HPDE6-E6E7 (cell line): ENCODE data around the gene LAMTOR2.
"Not testable (repeated sequence)": the region's sequence is repeated elsewhere in the genome, so short reads cannot be mapped to it uniquely, and the experiment has no call there.

ENCODE experiments used
- DNase-seq: peaks from one replicate; pipeline ENCODE4 v3.0.0; 2011; ENCODE audit warnings: missing footprints; ENCODE audit errors: extremely low spot score

LAMTOR2 gene

DNA sequence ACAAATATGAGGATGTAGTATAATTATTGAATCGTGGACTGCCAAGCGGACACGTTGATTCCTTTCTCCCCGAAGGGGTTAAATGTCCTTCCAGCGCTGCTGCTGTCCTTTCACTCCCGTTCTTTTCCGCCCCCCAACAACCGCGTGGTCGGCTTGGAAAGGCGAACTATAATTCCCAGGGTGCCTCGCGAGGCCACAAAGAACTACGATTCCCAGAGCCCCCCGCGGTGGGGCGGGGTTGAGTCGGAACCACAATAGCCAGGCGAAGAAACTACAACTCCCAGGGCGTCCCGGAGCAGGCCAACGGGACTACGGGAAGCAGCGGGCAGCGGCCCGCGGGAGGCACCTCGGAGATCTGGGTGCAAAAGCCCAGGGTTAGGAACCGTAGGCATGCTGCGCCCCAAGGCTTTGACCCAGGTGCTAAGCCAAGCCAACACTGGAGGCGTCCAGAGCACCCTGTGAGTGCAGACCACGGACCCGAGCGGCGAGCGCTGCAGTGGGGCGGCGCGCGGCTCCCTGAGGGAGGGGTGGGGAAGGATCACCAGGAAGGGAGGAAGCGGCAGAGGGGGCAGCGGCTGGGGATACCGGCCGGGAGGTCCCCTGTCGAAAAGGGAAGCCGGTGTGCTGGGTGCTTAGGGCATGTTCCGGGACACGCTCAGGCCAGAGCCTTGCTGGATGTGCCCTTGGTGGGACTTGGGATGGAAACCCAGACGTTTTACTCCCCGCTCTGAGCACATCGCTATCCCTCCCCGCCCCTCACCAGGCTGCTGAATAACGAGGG is at the start of gene LAMTOR2:
LAMTOR2 (plus strand) TSS at position 283 of the 781 bp plus-strand sequence; CDS start at position 391, 108 bp downstream.
- DNase-seq, result peak; percentile 95

DNA sequence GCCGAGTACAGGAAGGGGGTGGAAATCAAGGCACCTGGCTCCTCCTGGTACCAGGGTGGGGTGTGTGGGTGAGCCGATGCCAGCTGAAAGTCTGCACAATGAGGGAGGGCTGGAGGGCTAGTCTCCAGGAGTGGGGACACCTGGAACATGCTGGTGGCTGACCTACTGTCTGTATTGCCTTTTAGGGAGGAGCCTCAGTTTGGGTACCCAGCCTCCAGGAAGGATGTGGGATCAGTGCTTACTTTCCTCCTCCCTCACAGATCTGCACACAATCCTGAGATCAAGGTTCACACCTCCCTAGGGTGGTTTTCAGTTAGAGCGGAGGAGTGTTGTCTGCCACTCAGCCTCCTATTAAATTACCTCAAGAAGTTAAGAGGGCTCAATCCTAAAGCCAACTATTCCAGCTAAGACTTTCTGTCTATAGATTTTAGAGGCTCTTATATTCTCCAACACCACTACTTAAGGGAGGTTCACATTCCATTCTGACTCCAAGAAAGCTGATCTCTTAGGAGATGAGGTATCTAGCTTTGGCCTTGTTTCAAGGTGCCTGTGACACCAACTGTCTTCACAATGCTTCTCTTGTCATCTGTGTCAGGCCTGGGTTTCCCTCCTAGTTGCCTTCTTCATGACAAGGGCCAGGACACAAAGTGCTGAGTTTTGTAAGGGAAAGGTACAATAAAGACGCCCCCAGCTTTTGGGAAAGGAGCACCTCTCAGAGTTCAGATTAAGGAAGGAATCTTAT is 49.6 kb upstream of the LAMTOR2 start:
- DNase-seq, result no peak

DNA sequence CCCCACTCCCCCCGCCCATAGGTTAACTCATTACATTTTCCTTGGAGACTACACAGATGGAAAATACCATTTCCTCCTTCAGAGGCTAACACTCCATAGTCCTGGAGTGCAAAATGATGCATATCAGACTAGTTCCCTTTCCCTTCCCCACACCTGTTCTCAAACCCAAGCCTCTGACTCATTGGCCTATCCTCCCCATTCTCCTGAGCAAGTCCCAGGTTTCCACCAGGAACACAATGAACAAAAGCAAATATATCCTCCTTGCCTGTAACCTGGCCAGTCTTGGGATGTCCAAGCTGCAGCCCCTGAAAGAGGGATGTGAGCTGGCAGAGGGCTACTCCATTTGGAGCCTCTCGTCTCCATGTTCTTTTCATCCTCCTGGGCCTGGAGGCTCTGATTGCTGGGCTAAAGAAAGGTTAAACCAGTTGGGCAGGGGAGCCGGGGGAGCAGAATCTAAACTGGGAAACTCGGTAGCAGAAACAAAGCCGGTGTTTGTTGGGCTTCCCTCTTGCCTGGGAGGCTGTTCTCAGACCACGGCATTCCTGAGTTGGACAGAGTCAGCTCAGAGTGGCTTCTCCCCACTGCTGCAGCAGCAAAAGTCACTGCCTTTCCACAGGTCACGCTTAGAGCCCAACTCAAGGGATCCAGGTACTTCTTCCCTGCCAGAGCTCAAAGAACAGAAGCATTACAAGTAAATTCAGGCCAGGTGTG is 47.8 kb upstream of the LAMTOR2 start:
- DNase-seq, result no peak

DNA sequence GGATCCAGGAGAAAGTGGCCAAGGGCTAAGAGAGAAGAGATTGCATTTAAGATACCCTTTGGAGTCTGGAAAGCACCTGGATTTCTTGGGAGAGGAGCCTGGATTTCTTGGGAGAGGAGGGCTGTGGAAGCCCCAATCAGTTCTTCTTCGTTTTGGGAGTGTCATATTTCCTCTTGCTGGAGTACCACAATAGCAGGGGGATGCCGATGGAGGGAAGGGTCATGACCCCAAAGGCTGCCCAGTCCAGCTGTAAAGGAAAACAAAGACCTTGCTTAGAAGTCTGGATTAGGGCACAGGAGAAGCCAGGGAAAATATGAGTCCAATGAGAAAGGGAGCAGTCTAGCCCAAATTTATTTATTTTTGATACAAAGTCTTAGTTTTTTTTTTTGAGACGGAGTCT is 45.2 kb upstream of the LAMTOR2 start:
- DNase-seq, result no peak

DNA sequence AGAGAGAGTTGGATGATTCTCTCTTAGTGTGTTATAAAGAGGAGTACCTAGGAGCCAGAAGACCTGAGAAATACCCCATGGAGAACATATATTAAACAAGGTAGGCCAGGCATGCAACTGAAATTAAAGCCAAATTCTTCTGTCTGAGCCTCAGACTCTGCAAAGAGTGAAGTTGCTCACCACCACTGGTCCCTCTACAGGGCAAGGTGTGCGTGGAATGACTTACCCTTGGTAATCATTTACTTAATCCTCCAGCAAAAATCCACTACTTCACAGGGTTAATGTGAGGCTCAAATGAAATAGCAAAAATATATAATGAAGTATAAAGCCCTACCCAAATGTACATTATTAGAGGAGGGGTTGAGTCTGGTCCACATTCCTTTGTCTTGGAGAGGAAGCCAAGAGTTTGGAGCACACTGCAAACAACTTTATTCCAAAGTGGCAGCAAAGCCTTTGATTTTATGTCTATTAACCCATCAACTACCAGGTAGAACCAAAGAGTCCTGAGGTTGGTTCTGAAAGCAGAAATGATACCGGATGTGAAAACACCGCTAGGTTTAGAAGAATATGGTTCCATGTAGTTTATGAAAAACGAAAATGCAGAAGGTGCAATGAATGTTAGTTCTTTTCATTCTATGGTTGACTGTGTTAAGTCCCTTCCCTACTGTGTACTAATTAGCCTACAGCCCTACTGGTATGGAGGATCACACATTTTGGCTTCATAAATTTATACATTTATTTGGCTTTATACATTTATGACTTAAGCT is 42.3 kb upstream of the LAMTOR2 start:
- no peak for DNase-seq

DNA sequence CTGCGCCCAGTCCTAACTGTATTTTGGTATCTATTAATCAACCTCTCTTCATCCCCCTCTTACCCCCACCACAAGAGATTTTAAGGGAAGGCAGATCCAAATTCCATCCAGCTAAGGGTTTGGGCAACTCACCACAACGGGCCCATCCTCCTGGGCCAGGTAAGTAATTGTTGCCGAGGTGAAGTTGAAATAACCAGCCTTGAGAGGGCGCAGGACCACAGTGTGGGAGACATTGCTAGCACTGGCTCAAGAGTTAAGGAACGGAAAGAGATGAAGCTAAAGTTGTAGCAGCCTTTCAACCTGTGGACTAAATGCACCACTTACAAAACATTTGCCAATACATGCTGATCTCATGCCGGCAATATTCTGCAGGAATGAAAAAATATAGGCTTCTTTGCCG is 39.8 kb upstream of the LAMTOR2 start:
- DNase-seq, result no peak

DNA sequence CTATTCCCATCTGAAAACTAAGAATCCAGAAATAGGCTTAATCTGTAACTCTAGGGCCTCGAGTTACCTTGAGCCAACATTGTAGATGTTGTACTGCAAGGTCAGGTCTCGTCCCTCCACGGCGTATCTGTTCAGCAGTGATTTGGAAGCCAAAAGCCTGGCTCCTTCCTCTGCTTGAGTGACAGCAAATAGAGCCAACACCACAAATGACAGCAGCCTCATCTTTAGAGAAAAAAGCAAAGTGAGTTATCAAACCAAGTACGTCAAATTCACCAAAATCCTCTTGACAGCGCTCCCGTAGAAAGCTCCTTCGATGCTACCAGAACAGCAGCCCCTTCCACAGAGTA is 34.7 kb upstream of the LAMTOR2 start:
- DNase-seq, result no peak

DNA sequence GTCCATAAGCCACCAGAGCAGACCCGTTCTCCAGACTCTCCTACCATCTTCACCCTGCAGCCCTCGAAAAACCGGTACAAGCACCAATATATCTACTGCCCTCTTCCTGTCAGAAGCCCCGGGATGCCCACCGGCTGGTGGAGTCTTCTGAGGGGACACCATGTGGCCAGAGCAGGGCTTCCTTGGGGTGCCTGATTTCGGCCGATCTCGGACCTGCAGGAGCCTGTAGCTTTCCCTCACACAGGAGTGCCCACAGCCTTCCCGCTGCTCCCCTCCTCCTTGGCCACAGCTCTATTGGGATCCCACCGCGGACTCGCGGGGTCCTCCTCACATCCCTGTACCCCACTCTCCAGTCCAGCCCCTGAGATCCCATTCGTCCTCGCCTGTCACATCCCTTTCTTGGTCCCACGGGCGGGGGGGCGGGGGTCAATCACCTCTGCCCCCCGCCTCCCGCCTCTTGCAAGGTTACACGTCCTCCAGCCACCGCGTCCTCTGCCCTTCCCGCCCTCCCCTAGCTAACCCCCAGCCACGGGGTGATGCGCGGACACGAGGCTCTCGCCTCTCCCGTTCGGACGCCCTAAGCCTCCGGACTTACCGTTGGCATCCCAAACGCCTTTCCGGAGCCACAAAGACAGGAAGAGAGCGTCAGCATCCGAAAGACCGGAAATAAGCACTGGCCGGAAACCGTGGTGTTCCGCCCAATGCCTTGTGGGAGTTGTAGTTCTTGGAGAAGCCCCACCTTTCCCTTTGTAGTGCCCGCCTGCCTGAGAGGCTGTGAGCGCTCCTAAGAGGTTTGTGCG is 34.1 kb upstream of the LAMTOR2 start, which contains the start of gene SSR2:
SSR2 (minus strand) TSS at position 659 of the 800 bp plus-strand sequence. CDS start 784 bp downstream, outside the sequence.
- peak; percentile 97 for DNase-seq

DNA sequence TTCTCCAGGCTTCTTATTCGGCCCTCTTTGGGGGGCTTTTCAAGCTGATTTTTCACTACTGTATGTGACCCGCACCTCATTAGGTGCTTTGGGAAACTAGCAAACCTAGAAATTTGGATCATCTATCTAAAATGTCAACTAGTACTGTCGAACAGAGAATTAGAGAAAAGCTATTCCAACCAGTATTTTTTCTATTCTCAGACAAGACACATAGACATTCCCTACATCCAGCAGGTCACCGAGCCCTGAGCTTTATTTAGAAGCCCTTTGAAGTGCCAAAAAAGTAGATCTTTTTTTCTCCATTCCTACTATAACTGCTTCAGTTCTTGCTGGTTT is 33.5 kb upstream of the LAMTOR2 start:
- no peak for DNase-seq

DNA sequence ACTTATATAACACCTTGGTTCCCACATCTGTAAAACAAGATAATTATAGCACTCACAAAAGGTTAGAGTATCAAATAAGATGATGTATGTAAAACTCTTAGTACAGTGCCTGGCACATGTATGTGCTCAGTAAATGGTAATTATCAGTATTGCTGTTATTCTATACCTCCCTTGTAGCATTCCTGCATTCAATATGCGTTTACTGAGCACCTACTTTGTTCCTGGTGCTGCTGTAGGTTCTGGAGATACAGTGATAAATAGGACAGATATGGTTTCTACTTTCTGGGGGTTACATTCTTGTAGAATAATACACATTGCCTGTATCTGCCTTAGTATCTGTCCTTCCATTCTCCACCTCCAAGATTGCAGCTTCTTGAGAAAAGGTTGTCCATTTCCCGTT is 32.6 kb upstream of the LAMTOR2 start:
- DNase-seq, result no peak

DNA sequence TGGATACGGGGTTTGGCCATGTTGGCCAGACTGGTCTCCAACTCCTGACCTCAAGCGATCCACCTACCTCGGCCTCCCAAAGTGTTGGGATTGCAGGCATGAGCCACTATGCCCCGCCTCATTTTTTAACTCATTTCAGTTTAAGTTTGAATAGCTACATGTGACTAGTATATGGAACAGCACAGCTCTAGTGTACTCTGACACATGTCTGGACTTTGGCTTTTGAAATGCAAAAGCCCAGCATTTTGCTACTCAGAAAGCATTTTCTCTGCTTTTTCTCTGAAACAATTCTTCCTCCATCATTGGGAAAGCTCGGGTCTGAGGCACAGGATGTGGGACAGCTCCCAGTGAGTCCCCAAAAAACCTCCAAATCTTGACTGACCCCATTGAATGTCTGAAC is 29.8 kb upstream of the LAMTOR2 start:
- DNase-seq, result no peak

DNA sequence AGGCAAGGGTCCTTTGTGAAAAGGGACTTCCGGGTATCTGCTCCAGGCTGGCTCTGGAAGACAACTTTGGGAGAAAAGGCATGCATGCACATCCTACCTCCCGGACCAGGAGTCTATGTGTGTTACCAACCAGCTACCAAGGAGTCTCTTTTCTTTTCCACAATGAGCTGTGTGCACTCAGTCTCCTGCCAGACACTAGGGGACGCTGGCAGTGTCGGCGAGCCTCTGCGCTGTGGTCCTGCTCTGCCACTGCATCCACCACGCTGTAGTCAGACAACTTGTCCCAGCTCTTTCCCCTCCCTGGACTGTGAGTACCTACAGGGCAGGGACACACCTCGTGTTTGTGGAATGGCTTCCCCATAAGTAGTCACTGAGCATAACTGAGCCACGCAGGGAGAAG is 28.7 kb upstream of the LAMTOR2 start:
- DNase-seq, result no peak

DNA sequence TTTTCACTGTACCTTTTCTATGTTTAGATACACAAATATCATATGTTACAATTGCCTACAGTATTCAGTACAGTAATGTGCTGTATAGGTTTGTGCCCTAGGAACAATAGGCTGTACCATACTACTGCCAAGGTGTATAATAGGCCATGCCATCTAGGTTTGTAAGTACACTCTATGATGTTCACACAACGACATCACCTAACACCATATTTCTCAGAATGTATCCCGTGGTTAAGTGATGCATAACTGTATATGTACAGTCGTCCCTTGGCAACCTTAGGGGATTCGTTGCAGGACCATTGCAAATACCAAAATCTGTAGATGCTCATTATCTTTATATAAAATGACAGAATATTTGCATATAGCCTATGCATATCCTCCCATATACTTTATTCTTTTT is 28.0 kb upstream of the LAMTOR2 start:
- no peak for DNase-seq

DNA sequence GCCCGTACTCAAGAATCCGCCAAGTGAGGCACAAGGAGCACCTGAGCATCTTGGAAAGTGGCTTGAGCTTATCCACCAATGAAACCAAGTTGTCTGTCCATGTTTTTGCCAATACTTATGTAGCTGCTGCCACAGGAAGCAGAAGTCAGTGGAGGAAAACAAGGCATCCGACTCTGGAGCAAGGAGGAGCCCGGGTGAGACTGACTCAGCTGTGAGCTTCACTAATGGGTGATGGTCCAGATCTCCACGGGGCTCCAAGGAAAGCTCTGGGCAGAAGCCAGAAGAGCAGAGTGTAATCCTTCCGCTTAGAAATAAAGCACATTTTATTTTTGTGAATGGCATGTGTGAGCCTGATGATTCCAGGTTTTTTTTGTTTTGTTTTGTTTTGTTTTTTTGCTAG is 21.6 kb upstream of the LAMTOR2 start:
- no peak for DNase-seq

DNA sequence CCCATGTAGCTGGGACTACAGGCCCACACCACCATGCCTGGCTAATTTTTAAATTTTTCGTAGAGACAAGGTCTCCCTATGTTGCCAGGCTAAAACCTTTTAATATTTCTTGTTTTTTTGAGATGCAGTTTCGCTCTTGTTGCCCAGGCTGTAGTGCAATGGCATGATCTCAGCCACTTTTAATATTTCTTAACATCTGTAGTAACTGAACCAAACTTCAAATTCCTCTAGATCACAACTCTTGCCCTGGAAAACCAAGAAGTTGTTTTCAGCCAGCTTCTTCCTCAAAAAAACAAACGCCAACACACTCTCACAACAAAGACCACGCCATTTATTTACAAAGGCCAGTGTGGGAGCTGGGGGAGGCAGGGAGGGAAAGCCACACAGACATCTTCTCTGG is 19.6 kb upstream of the LAMTOR2 start:
- not testable (repeated sequence) for DNase-seq

DNA sequence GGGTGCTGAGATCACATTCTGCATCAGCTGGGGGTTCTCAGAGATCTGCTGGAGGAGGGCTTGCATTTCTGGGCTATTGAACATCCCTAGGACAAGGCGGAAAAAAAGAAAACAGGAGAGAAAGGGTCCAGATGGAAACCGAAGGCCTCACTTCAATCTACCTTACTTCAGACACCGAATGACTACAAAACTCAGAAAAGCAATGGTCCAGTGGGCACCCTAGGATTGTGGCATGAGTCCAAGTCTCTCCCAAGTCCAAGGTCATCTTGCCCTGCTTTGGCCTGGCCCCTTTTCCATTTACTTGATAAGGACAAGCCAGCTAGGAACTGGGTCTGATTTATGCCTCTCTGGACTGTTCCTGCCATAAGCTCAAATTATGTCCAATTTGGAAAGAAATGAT is 11.8 kb upstream of the LAMTOR2 start:
- DNase-seq, result no peak

DNA sequence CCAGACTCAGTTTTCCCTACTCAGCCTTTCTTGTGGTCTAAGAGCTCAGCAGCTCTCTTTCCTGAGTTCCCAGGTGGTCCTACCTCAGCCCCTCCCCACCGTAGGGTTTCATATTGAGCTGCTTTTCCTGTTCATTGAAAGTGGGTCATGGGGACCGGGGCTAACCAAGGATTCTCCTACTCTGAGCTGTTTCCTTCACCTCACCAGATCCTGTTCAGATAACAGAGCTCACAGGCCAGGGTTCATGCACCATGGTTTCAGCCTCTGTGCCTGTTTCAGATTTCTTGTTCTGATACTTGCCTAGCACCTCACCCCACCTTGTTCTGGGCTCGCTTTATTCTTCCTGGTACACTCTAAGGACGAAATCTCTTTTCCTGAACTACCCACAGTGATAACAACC is 9.5 kb upstream of the LAMTOR2 start:
- DNase-seq, result no peak

DNA sequence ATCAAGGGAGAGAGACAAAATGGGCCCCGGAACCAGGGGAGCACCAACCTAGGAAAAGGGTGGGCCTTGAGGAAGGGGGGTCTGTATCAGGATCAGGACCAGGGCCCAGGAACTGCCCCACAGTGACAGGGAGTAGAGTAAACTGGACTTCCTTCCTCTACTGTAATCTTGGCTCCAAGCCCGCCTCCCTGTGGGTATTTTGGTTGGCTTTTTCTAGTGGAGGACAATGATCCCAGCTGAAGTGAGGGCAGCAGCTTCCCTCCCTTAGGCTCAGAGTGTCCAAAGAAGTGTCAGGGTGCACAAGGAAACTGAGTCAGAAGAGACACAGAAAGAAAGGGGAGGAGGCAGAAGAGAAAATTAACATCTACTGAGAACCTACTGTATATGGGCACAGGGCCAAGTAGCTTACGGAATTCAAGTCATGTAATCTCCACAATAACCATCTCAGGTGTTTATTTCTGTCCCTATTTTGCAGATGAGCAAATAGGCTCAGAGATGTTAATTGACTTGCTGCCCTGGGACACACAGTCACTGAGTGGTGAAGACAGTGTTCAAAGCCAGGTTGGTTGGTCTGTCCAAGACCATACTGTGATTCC is 5.8 kb upstream of the LAMTOR2 start:
- no peak for DNase-seq

DNA sequence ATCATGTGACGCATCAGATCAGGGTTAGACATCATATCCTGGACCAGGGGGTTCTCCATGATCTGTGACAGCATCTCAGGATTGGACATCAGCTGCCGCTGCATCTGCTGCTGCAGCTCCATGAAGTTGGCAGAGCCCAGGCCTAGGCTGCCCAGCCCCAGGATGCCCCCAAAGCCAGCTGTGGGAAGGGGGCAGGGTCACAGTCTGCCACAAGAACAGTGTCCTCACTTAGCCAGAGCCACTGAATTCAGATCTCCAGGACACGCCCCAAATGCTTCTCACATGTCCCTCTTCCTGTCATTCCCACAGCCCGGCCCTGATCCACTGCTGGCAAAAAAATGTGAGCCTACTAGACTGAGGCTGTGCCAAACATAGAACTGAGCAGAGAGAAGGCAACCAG is 4.2 kb upstream of the LAMTOR2 start:
- no peak for DNase-seq

DNA sequence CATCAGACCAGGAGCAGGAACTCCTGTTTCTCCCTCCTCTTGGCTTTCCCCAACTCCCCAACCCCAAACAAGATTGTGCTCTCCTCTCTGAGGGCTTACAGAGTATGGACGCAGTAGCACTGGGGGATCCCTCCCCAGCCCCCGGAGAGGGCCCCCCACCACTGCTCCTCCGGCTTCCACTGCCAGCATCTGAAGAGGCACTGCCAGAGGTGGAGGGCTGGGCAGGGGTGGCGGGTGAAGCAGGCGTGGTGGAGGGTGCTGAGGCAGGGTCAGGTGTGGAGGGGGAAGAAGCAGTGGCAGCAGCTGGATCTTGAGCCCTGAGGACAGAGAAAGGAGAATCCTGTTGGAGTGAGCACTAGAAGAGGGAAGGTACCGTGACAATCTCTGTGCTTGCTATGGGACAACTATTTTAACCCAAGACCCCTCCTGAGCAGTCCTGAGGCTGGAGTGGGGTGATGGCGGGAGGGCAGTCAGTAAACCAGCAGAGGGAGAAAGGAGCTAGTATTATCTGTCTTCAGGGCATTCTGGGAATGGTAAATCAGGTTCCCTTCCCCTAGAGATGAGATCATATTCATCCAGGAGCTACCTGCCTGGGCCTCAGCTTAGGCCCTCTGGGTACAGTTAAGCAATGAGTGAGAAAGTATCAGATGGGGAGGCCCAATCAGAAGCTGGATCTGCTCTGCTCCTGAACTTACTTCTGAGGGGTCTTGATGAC is 3.4 kb upstream of the LAMTOR2 start:
- DNase-seq, result no peak
